Activated CD4-positive, alpha-beta T cell treated with anti-CD3 and anti-CD28 coated beads, Interleukin-2, Interleukin-4, amounts not matched to agents 100 ng/mL and 50 ng/mL, durations not matched to agents 16 hours and 8 hours (primary cell): ENCODE results near the gene DCTN1.

Experiments used
- DNase-seq: peaks from one replicate; pipeline ENCODE4 v3.0.0-alpha.2; 2020; ENCODE audit warnings: low spot score

The DCTN1 gene

DNA sequence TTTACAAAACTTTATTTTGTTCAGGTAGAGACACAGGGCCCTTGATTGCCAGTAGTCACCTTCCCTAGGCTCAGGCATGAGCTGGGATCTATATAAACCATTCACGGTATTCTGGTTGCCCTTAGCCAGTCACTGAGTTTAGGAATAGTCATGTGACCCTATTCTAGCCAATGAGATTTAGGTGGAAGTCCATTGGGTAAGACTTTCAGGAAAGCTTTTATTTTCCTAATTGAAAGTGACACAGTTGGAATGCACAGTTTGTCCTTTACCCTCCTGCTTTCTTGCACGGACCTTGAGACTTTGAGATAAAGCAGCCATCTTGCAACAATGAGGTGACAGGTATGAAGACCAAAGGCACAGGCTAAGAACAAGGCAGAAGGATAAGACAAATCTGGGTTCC lies 58.4 kb downstream of the DCTN1 start:
- DNase-seq = no peak

DNA sequence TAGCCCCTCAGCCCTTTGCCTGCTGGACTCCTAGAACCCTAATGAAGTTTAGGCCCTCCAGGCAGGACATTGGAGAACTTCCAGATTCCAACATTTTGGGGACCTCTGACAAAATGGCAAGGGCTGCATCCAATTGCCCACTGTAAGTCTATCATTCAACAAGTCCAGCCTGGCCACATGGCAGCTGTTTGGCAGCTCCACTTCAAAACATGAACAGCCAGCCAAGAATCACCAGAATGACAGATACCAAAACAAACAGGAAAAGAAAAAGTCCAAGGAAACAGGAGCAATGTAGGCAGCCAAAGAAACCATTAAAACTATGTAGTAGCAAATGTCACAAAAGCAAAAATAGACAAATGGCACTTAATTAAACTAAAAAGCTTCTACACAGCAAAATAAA lies 62.4 kb downstream of the DCTN1 start:
- DNase-seq = no peak

DNA sequence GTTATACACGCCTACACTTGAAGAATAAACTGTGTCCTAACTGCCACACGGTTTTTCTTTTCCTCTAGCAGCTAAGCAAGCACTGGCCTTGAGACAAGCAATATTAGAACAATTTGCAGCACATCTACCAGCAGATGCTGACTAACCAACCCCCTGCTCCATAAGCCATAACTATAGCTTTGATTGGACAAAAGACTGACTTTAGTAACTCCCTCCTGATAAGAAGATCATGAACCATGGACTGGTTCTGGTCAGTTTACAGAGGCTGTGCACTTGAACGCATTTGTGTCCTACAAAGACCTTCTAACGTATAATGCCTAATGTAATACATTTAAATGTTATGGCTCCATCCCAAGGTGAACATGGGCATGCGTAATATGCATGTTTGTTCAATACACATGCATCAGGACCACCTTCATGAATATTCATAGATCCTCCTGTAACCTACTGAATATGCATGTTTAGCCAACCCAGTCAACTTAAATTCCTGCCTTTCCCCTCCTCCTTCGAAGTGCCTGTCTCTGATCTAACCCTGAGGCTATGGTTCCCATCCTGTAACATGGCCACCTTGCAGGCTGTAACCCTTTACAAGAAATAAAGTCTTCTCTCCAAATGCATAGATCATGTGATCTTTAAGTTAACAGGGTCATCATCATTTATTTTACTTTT lies 63.4 kb downstream of the DCTN1 start:
- DNase-seq = no peak

DNA sequence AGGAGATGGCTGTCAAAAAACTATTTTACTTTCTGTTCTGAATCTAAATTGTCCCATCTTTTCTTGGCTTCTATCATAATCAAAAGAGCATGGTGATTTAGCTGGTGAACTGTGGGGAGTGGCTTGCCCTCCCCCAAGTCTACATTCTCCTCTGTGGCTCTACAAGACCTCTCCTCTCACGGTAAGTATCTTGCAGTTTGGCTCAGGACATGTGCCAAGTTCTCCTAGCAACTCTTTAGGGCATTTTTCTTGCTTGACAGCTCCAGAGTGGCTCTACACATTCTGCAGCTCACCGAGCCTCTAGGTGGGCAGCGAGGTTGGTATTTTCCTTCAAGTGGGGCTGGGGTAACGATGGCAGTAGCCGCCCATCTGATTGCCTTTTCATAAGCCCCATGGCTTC lies 66.0 kb downstream of the DCTN1 start:
- no peak for DNase-seq

DNA sequence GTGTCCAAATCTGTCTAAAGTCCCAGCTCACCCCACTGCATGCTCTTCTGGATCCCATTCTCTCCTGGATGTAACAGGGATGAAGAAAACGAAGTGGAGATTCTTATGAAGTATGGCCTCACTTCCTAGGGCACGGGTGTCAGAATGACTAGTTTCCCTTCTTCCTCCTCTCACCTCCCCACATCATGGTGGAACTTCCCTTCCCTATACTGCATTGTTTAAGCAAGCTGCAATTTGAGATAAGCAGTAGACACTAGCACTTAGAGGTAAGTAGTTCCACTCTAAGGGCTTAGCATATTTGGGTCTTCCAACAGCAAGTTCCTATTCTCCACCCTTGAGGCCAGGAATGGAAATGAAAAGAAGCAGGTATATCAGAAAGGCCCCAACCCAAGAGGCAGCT lies 66.6 kb downstream of the DCTN1 start:
- no peak for DNase-seq

DNA sequence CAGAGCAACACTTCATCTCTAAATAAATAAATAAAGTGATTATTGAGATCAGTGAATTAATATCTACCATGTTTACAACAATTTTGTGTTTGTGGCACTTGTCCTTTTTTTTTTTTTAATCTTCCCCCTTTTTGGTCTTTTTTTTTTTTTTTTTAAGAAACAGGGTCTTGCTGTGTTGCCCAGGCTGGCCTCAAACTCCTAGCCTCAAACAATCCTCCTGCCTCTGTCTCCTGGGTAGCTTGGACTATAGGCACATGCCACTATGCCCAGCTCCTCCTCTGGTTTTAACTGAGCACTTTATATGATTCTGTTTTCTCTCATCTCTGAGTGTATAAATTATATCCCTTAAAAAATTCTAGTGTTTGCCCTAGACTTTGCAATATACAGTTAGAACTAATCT lies 67.2 kb downstream of the DCTN1 start:
- DNase-seq = no peak
